GM18873 (cell line): ENCODE measurements around the gene POLD2.

Experiments used
- ATAC-seq: cut with Tn5 transposase; IDR thresholded peaks from one replicate; pipeline ENCODE4 v1.9.1; 2021; ENCODE audit warnings: mild to moderate bottlenecking, moderate library complexity, moderate number of reproducible peaks; ENCODE audit not compliant: unreplicated experiment, low FRiP score

Gene POLD2

GRCh38 chr7:44103566-44103922 lies 19.8 kb downstream of the POLD2 start:
- no peak for ATAC-seq

GRCh38 chr7:44102846-44103565 lies 20.3 kb downstream of the POLD2 start:
- ATAC-seq, result no peak

- ATAC-seq, result no peak
Measured at GRCh38 chr7:44101966-44102845, 21.1 kb downstream of the POLD2 start.

GRCh38 chr7:44101303-44101965 lies 21.9 kb downstream of the POLD2 start:
- ATAC-seq, result no peak

- ATAC-seq, result no peak
Measured at GRCh38 chr7:44100458-44101302, 22.7 kb downstream of the POLD2 start.

- no peak for ATAC-seq
Measured at GRCh38 chr7:44099669-44100068, 23.7 kb downstream of the POLD2 start.

- no peak for ATAC-seq
Measured at GRCh38 chr7:44098092-44099068, 25.0 kb downstream of the POLD2 start.

- no peak for ATAC-seq
Measured at GRCh38 chr7:44097064-44097932, 26.1 kb downstream of the POLD2 start.

- no peak for ATAC-seq
Measured at GRCh38 chr7:44096326-44096881, 26.9 kb downstream of the POLD2 start.

GRCh38 chr7:44095781-44096180 lies 27.6 kb downstream of the POLD2 start:
- ATAC-seq, result no peak

- no peak for ATAC-seq
Measured at GRCh38 chr7:44094883-44095592, 28.3 kb downstream of the POLD2 start.

- no peak for ATAC-seq
Measured at GRCh38 chr7:44094365-44094764, 29.0 kb downstream of the POLD2 start.

GRCh38 chr7:44093102-44093641 lies 30.2 kb downstream of the POLD2 start:
- ATAC-seq, result no peak

GRCh38 chr7:44087911-44088838 lies 35.2 kb downstream of the POLD2 start:
- no peak for ATAC-seq

- no peak for ATAC-seq
Measured at GRCh38 chr7:44086627-44087026, 36.7 kb downstream of the POLD2 start.

- no peak for ATAC-seq
Measured at GRCh38 chr7:44085546-44085945, 37.8 kb downstream of the POLD2 start.
